Muscle layer of duodenum (tissue), 2 donors: ENCODE measurements around the gene LMF1.

Experiments used
- H3K27ac ChIP-seq: one replicate; pipeline ENCODE4 v1.7.0; 2013; ENCODE audit warnings: mild to moderate bottlenecking, low read length
- H3K27me3 ChIP-seq: one replicate; pipeline ENCODE4 v1.7.0; 2013; ENCODE audit warnings: low read depth, mild to moderate bottlenecking, control low read depth, low read length
- H3K36me3 ChIP-seq, 2 donors: one replicate each; pipeline ENCODE4 v1.7.0; 2013; ENCODE audit warnings: low read length in 2 of 2, control low read depth in 1 of 2, mild to moderate bottlenecking in 1 of 2; ENCODE audit not compliant: insufficient read depth in 2 of 2, control insufficient read depth in 1 of 2
- H3K4me1 ChIP-seq, 2 donors: one replicate each; pipeline ENCODE4 v1.7.0; 2013; ENCODE audit warnings: low read length in 2 of 2, mild to moderate bottlenecking in 2 of 2, control low read depth in 1 of 2, moderate library complexity in 1 of 2; ENCODE audit not compliant: insufficient read depth in 2 of 2, control insufficient read depth in 1 of 2
- H3K4me3 ChIP-seq, 2 donors: one replicate each; pipeline ENCODE4 v1.7.0; 2013; ENCODE audit warnings: low read length in 2 of 2, low read depth in 1 of 2, mild to moderate bottlenecking in 1 of 2
- H3K9me3 ChIP-seq, 2 donors: one replicate each; pipeline ENCODE4 v1.7.0; 2013; ENCODE audit warnings: low read length in 2 of 2, control low read depth in 1 of 2, mild to moderate bottlenecking in 1 of 2; ENCODE audit not compliant: control insufficient read depth in 1 of 2
- donor health status: healthy.

Gene LMF1

GRCh38 chr16:931626-932500 is 38.9 kb downstream of the LMF1 start:
- Histone ChIP-seq H3K27me3 (no peaks in the 10 kb centered on the region), H3K27ac (no peak overlapping the region), H3K9me3 (no peaks in the 10 kb centered on the region), H3K4me3 (no peak overlapping the region), H3K36me3 (peaks cover 0 to 46% of the 10 kb centered on the region in 2 donors), H3K4me1 (no peaks in the 10 kb centered on the region)

- Histone ChIP-seq H3K9me3 (no peaks in the 10 kb centered on the region), H3K4me1 (no peaks in the 10 kb centered on the region), H3K4me3 (no peak overlapping the region), H3K27me3 (no peaks in the 10 kb centered on the region), H3K36me3 (peaks cover 0 to 46% of the 10 kb centered on the region in 2 donors), H3K27ac (no peak overlapping the region)
Observed at GRCh38 chr16:931171-931570, 39.6 kb downstream of the LMF1 start.

GRCh38 chr16:930511-930910 is 40.3 kb downstream of the LMF1 start:
- no peaks in the 10 kb centered on the region for H3K27me3 ChIP-seq
- H3K27ac ChIP-seq = no peak overlapping the region
- peaks cover 0 to 46% of the 10 kb centered on the region in 2 donors for H3K36me3 ChIP-seq
- H3K4me1 ChIP-seq = no peaks in the 10 kb centered on the region
- no peak overlapping the region for H3K4me3 ChIP-seq
- no peaks in the 10 kb centered on the region for H3K9me3 ChIP-seq

- no peaks in the 10 kb centered on the region for H3K4me1 ChIP-seq
- H3K36me3 ChIP-seq = peaks cover 0 to 46% of the 10 kb centered on the region in 2 donors
- H3K4me3 ChIP-seq = no peak overlapping the region
- H3K27ac ChIP-seq = no peak overlapping the region
- H3K9me3 ChIP-seq = no peaks in the 10 kb centered on the region
- no peaks in the 10 kb centered on the region for H3K27me3 ChIP-seq
Observed at GRCh38 chr16:930076-930475, 40.7 kb downstream of the LMF1 start.

- peaks cover 0 to 44% of the 10 kb centered on the region in 2 donors for H3K36me3 ChIP-seq
- no peak overlapping the region for H3K27ac ChIP-seq
- H3K27me3 ChIP-seq = no peaks in the 10 kb centered on the region
- no peak overlapping the region for H3K4me3 ChIP-seq
- no peaks in the 10 kb centered on the region for H3K4me1 ChIP-seq
- H3K9me3 ChIP-seq = no peaks in the 10 kb centered on the region
Observed at GRCh38 chr16:929227-930073, 41.3 kb downstream of the LMF1 start.

GRCh38 chr16:928526-928925 is 42.3 kb downstream of the LMF1 start:
- Histone ChIP-seq H3K36me3 (peaks cover 0 to 35% of the 10 kb centered on the region in 2 donors), H3K27me3 (no peaks in the 10 kb centered on the region), H3K27ac (no peak overlapping the region), H3K9me3 (no peaks in the 10 kb centered on the region), H3K4me3 (no peak overlapping the region), H3K4me1 (no peaks in the 10 kb centered on the region)

GRCh38 chr16:927931-928330 is 42.9 kb downstream of the LMF1 start:
- peaks cover 0 to 35% of the 10 kb centered on the region in 2 donors for H3K36me3 ChIP-seq
- H3K9me3 ChIP-seq = no peaks in the 10 kb centered on the region
- no peaks in the 10 kb centered on the region for H3K27me3 ChIP-seq
- no peak overlapping the region for H3K27ac ChIP-seq
- no peak overlapping the region for H3K4me3 ChIP-seq
- H3K4me1 ChIP-seq = no peaks in the 10 kb centered on the region

- Histone ChIP-seq H3K9me3 (no peaks in the 10 kb centered on the region), H3K4me1 (no peaks in the 10 kb centered on the region), H3K27ac (no peak overlapping the region), H3K4me3 (no peak overlapping the region), H3K27me3 (no peaks in the 10 kb centered on the region), H3K36me3 (peaks cover 0 to 32% of the 10 kb centered on the region in 2 donors)
Observed at GRCh38 chr16:927406-927805, 43.4 kb downstream of the LMF1 start.

- Histone ChIP-seq H3K4me1 (no peaks in the 10 kb centered on the region), H3K27ac (no peak overlapping the region), H3K9me3 (no peaks in the 10 kb centered on the region), H3K36me3 (peaks cover 0 to 32% of the 10 kb centered on the region in 2 donors), H3K27me3 (no peaks in the 10 kb centered on the region), H3K4me3 (no peak overlapping the region)
Observed at GRCh38 chr16:926715-927114, 44.1 kb downstream of the LMF1 start.

- Histone ChIP-seq H3K36me3 (peaks cover 0 to 13% of the 10 kb centered on the region in 2 donors), H3K27ac (no peak overlapping the region), H3K9me3 (no peaks in the 10 kb centered on the region), H3K27me3 (no peaks in the 10 kb centered on the region), H3K4me1 (no peaks in the 10 kb centered on the region), H3K4me3 (no peak overlapping the region)
Observed at GRCh38 chr16:924806-925205, 46.0 kb downstream of the LMF1 start.

- Histone ChIP-seq H3K36me3 (peaks cover 0 to 7% of the 10 kb centered on the region in 2 donors), H3K27me3 (no peaks in the 10 kb centered on the region), H3K27ac (no peak overlapping the region)
Observed at GRCh38 chr16:924063-924462, 46.7 kb downstream of the LMF1 start.

More at GRCh38 chr16:924063-924462, 46.7 kb downstream of the LMF1 start:
- no peaks in the 10 kb centered on the region for H3K9me3 ChIP-seq
- H3K4me3 ChIP-seq = no peak overlapping the region
- H3K4me1 ChIP-seq = no peaks in the 10 kb centered on the region
